NCI-H1694 (cell line): ENCODE results near the gene TGM2.

Experiments
- DNase-seq: peaks from one replicate; lab custom pipeline; 2025; lab: John Stamatoyannopoulos, UW

TGM2 gene

GRCh38 chr20:38144974-38145728 lies 19.9 kb downstream of the TGM2 start:
- no peak for DNase-seq

- no peak for DNase-seq
Measured at GRCh38 chr20:38144598-38144973, 20.5 kb downstream of the TGM2 start.

- no peak for DNase-seq
Measured at GRCh38 chr20:38143646-38144554, 21.2 kb downstream of the TGM2 start.

GRCh38 chr20:38143238-38143645 lies 21.8 kb downstream of the TGM2 start:
- DNase-seq = no peak

GRCh38 chr20:38141889-38142494 lies 23.1 kb downstream of the TGM2 start:
- no peak for DNase-seq

- DNase-seq = no peak
Measured at GRCh38 chr20:38141204-38141888, 23.7 kb downstream of the TGM2 start.

- DNase-seq = no peak
Measured at GRCh38 chr20:38139977-38140753, 24.9 kb downstream of the TGM2 start.

- no peak for DNase-seq
Measured at GRCh38 chr20:38139156-38139912, 25.7 kb downstream of the TGM2 start.

GRCh38 chr20:38138086-38138778 lies 26.8 kb downstream of the TGM2 start:
- no peak for DNase-seq

GRCh38 chr20:38137441-38138037 lies 27.5 kb downstream of the TGM2 start:
- no peak for DNase-seq

GRCh38 chr20:38136421-38137245 lies 28.4 kb downstream of the TGM2 start:
- no peak for DNase-seq

GRCh38 chr20:38135651-38136420 lies 29.2 kb downstream of the TGM2 start:
- no peak for DNase-seq

- DNase-seq = no peak
Measured at GRCh38 chr20:38135271-38135650, 29.8 kb downstream of the TGM2 start.

GRCh38 chr20:38134427-38135270 lies 30.4 kb downstream of the TGM2 start:
- no peak for DNase-seq

- no peak for DNase-seq
Measured at GRCh38 chr20:38133680-38134426, 31.2 kb downstream of the TGM2 start.

- DNase-seq = no peak
Measured at GRCh38 chr20:38132910-38133501, 32.1 kb downstream of the TGM2 start.
